Smooth muscle cell (in vitro differentiated cells): Measurements from ENCODE around the gene ATG2A. TPM values are rescaled to one million over a fixed set of nuclear protein-coding genes. Genes with fewer than 3 reads are reported as not detected.

Experiments used
- DNase-seq: peaks from one replicate; lab custom pipeline; 2025; ENCODE audit not compliant: unreplicated experiment; lab: John Stamatoyannopoulos, UW
- H2AFZ ChIP-seq: fragments of 200-600 bp; sonication (generic); 2 replicates; pipeline ENCODE4 v1.6.0; 2016; ENCODE audit warnings: antibody characterized with exemption, low read depth, mild to moderate bottlenecking
- H3F3A ChIP-seq: fragments of 200-600 bp; sonication (generic); 2 replicates; pipeline ENCODE4 v1.6.0; 2017; ENCODE audit warnings: antibody characterized with exemption, low read depth
- H3K27ac ChIP-seq: fragments of 200-600 bp; sonication (generic); 2 replicates; pipeline ENCODE4 v1.5.1; 2016; ENCODE audit warnings: low read depth, mild to moderate bottlenecking
- H3K27me3 ChIP-seq: fragments of 200-600 bp; sonication (generic); 2 replicates; pipeline ENCODE4 v1.6.1; 2016; ENCODE audit warnings: low read depth, mild to moderate bottlenecking
- H3K36me3 ChIP-seq: fragments of 200-600 bp; sonication (generic); 2 replicates; pipeline ENCODE4 v1.5.1; 2016; ENCODE audit warnings: low read depth
- H3K4me1 ChIP-seq: fragments of 200-600 bp; sonication (generic); 2 replicates; pipeline ENCODE4 v1.5.1; 2016; ENCODE audit warnings: low read depth
- H3K4me2 ChIP-seq: fragments of 200-600 bp; sonication (generic); 2 replicates; pipeline ENCODE4 v1.6.0; 2016; ENCODE audit warnings: mild to moderate bottlenecking
- H3K4me3 ChIP-seq: fragments of 200-600 bp; sonication (generic); 2 replicates; pipeline ENCODE4 v1.5.1; 2016; ENCODE audit warnings: mild to moderate bottlenecking
- H3K79me2 ChIP-seq: fragments of 200-600 bp; sonication (generic); 2 replicates; pipeline ENCODE4 v1.6.0; 2016; ENCODE audit warnings: low read depth, mild to moderate bottlenecking
- H3K9ac ChIP-seq: fragments of 200-600 bp; sonication (generic); 2 replicates; pipeline ENCODE4 v1.6.0; 2016; ENCODE audit warnings: low read depth
- H3K9me3 ChIP-seq: fragments of 200-600 bp; sonication (generic); replicated peaks from 2 replicates; pipeline ENCODE4 v1.5.1; 2016; ENCODE audit warnings: low read depth
- H4K20me1 ChIP-seq: fragments of 200-600 bp; sonication (generic); 2 replicates; pipeline ENCODE4 v1.6.0; 2016; ENCODE audit warnings: low read depth
- WGBS: methylation state at CpG from one replicate; pipeline ENCODE4 v1.1.7; 2016; ENCODE audit warnings: low lambda C conversion rate; 5-methylcytosine and 5-hydroxymethylcytosine counted together
- polyA plus RNA-seq: library from polyadenylated mRNA; unstranded; fragments of >200 nt; fragmentation: Nextera tagmentation; extraction: Ambion mirVana; gene quantifications from 2 replicates; pipeline ENCODE4 v1.2.1, GENCODE V29; 2016
- total RNA-seq: library from RNA; depleted of rRNA; stranded (reverse); fragments of >200 nt; gene quantifications from 2 replicates; pipeline ENCODE4 v1.2.3, GENCODE V29; 2014
- TF ChIP-seq, protein P1 (sequence below): fragments of 200-600 bp; sonication (generic); IDR thresholded peaks from 2 replicates; pipeline ENCODE4 v1.5.1; 2017; ENCODE audit warnings: borderline replicate concordance, mild to moderate bottlenecking, antibody characterized with exemption; ENCODE audit not compliant: insufficient read depth, poor library complexity, severe bottlenecking

The ATG2A gene
- total and polyA plus RNA-seq, 2 experiments from 2014 or later = 4.9 to 6.2 TPM

DNA sequence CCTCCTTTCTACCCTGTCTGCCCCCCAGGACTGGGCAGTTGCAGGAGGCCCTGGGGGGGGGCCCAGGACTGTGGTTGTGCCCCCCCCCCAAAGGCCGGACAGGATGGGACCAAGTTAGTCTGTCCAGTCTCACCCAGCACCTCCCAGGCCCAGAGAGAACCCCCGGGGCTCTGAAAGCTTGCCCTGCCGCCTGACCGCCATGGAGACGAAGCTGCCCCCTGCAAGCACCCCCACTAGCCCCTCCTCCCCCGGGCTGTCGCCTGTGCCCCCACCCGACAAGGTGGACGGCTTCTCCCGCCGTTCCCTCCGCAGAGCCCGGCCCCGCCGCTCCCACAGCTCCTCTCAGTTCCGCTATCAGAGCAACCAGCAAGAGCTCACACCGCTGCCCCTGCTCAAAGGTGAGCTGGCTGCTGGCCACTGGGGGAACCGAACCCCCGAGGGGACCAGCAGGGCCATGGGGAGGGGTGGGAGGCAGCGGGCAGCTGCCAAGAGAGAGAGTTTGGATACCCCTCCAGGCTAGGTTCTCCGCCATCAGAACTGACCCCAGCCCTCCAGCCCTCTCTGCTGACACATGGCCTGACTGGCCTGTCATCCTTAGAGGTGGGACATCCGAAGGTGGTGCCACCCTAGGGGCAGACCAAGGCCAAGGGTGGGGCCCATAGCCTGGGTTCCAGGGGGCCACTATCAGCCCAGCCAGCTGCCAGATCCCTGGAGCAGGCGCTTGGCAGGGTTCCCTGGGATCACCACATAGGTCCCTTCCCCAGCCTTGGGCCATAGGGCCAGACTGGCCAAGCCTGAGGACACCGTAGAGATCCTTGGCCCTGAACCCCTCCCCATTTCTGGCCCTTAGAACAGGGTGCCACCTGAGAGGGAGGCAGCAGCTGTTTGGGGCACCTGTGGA, 8.8 kb upstream of the ATG2A start:
- no peaks in the 10 kb centered on the region for H3K27me3 ChIP-seq
- TF ChIP-seq, protein P1, sequence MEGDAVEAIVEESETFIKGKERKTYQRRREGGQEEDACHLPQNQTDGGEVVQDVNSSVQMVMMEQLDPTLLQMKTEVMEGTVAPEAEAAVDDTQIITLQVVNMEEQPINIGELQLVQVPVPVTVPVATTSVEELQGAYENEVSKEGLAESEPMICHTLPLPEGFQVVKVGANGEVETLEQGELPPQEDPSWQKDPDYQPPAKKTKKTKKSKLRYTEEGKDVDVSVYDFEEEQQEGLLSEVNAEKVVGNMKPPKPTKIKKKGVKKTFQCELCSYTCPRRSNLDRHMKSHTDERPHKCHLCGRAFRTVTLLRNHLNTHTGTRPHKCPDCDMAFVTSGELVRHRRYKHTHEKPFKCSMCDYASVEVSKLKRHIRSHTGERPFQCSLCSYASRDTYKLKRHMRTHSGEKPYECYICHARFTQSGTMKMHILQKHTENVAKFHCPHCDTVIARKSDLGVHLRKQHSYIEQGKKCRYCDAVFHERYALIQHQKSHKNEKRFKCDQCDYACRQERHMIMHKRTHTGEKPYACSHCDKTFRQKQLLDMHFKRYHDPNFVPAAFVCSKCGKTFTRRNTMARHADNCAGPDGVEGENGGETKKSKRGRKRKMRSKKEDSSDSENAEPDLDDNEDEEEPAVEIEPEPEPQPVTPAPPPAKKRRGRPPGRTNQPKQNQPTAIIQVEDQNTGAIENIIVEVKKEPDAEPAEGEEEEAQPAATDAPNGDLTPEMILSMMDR = no peak
- H3K4me1 ChIP-seq = peaks cover 7% of the 10 kb centered on the region
- no peaks in the 10 kb centered on the region for H3K9me3 ChIP-seq
- H3K4me2 ChIP-seq = peak overlapping the region; percentile 98
- DNase-seq = no peak
- H3K36me3 ChIP-seq = no peaks in the 10 kb centered on the region
- peak overlapping the region; percentile 82 for H3K4me3 ChIP-seq
- H2AFZ ChIP-seq = no peak overlapping the region
- peaks cover 3% of the 10 kb centered on the region for H3K79me2 ChIP-seq
- WGBS = 89% methylated on average over 9 of the region's 24 CpGs
- no peak overlapping the region for H3K27ac ChIP-seq
- H3K9ac ChIP-seq = peak overlapping the region; percentile 86
- H4K20me1 ChIP-seq = no peaks in the 10 kb centered on the region
- no peaks in the 10 kb centered on the region for H3F3A ChIP-seq

DNA sequence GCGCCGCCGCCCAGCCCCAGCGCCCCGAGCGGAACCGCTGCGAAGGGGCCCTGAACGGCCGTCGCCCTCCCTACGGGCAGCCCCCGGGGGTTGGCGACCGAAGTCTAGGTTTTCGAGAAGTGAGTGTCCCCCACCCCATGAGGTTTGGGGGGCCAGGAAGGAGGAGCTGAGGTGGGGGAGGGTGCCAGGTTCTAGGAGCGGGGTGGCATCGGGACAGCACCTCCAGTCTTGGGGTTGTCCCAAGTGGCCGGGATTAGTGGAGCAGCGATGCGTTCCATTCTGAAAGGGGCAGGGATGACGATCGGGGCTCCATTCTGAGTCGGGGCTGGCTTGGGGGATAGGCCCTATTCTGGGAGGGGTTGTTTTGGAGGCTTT, 7.9 kb upstream of the ATG2A start:
- 1% methylated on average over 14 of the region's 24 CpGs for WGBS
- H3K9ac ChIP-seq = peak overlapping the region; percentile 86
- no peaks in the 10 kb centered on the region for H3K27me3 ChIP-seq
- DNase-seq = no peak
- H3K4me1 ChIP-seq = peaks cover 7% of the 10 kb centered on the region
- H2AFZ ChIP-seq = peak overlapping the region; percentile 95
- H3F3A ChIP-seq = no peaks in the 10 kb centered on the region
- TF ChIP-seq, protein P1 = no peak
- no peaks in the 10 kb centered on the region for H3K9me3 ChIP-seq
- H4K20me1 ChIP-seq = no peaks in the 10 kb centered on the region
- H3K36me3 ChIP-seq = no peaks in the 10 kb centered on the region
- peaks cover 3% of the 10 kb centered on the region for H3K79me2 ChIP-seq
- peak overlapping the region; percentile 98 for H3K4me2 ChIP-seq
- H3K27ac ChIP-seq = no peak overlapping the region
- H3K4me3 ChIP-seq = peak overlapping the region; percentile 82

DNA sequence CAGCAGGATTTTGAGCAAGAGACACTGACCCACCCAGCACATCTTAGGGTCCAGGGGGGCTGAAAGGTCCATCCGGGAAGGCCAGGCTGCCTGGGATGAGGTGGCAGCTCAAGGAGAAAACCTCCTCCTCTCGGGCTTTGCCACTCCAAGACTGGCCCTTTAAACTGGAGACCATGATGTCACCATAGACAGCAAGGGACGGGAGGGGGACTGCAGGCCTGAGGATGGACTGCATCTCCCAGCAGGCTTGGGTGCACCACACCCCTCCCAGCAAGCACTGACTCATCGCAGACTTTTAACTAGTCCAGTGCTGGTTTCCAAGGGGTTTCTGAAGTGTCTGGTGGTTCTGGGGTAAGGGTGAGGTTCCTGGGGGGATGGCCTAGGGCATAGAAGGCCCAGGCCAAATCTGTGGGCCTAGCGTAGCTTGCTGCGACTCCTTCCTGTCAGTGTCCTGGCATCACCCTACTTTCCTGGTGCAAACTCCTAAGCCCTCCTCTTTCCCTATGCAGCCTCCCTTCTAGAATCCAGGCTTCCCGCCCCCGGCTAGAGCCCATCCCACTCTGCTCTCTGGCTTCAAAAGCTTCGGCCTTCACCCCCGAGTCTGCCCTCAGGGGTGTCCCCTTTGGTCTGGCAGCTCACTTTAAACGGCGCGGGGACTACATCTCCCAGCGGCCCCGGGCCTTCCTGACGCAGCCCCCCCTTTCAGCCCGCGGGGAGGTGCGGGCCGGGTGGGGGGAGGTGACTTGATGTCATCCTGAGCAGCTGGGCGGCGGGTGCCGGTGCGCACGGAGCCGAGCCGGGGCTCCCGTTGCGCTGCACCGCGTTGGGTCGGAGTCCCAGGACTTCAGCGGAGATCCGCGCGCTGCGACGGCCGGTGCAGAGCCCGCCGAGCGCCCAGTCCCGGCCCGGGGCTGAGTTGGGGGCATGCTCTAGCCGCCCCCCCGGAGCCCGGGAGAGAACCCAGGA, 7.2 kb upstream of the ATG2A start, which contains the start of gene PPP2R5B:
TSS of gene PPP2R5B (plus strand) at position 746 of the 966 bp plus-strand sequence. CDS start 1,046 bp downstream, outside the sequence.
- Histone ChIP-seq H3K27ac (peak within 1 kb of the TSS; percentile 72), H3K9ac (peak within 1 kb of the TSS; percentile 86), H4K20me1 (no peaks in the 10 kb centered on the region), H3F3A (no peaks in the 10 kb centered on the region), H2AFZ (peak within 1 kb of the TSS; percentile 95), H3K4me3 (peak within 1 kb of the TSS; percentile 82), H3K27me3 (no peaks in the 10 kb centered on the region), H3K79me2 (peaks cover 3% of the 10 kb centered on the region), H3K36me3 (no peaks in the 10 kb centered on the region), H3K4me2 (peak within 1 kb of the TSS; percentile 98), H3K4me1 (peaks cover 7% of the 10 kb centered on the region), H3K9me3 (no peaks in the 10 kb centered on the region)
- peak; percentile 73 for DNase-seq
- TF ChIP-seq, protein P1 = no peak
- under 1% methylated on average over 46 of the region's 47 CpGs for WGBS
